SK-N-MC (cell line): ENCODE data around the gene NTRK1.

ENCODE experiments used
- EZH2 ChIP-seq: fragments of 200-600 bp; sonication (generic); IDR thresholded peaks from one replicate; pipeline ENCODE4 v1.6.1; 2017; ENCODE audit warnings: antibody characterized with exemption
- FOXP2 ChIP-seq: optimal IDR thresholded peaks from 2 replicates; pipeline ENCODE3; 2011; ENCODE audit warnings: mild to moderate bottlenecking, moderate library complexity; ENCODE audit not compliant: insufficient read depth; ENCODE audit errors: extremely low read length, control extremely low read depth
- POLR2AphosphoS5 ChIP-seq: IDR thresholded peaks from 2 replicates; pipeline ENCODE4 v1.6.1; 2012; ENCODE audit warnings: mild to moderate bottlenecking, low read depth, low read length, borderline replicate concordance

DNA sequence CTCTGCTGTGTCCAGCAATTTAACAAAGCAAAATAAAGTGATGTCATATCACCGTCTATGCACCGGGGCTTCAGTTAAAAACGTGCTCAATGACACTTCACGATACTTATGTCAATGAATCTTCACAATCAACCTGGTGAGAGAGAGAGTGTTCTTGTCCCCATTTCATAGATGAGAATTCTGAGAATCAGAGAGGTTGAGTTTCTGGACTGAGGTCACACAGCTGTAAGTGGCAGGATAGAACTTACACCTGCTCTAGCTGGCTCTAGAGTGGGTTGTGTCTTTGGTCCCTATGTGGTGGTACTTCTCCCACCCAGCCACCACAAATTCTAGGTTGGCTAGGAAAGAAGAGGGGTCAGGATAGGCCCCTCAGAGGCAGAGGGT is 5.2 kb downstream of the NTRK1 start:
- TF ChIP-seq POLR2AphosphoS5 = no peak
- TF ChIP-seq EZH2 = no peak
- TF ChIP-seq FOXP2 = no peak
